Measurements from ENCODE around the gene TAS2R1. TPM values are rescaled to one million over a fixed set of nuclear protein-coding genes. Genes with fewer than 3 reads are reported as not detected.

TAS2R1 gene
- polyA plus RNA-seq, 2 of the 4 experiments (the other 2 are of a cell fraction): not detected

GRCh38 chr5:9596824-9597223, 33.3 kb downstream of the TAS2R1 start:
- Histone ChIP-seq H3K4me1 (no peaks in the 10 kb centered on the region), H3K9me3 (no peaks in the 10 kb centered on the region), H3K4me2 (no peak overlapping the region), H3K4me3 (no peak overlapping the region), H3K27ac (no peak overlapping the region)
- no peak for DNase-seq (ENCODE audit: low read depth in 1 of 2, low spot score in 1 of 2)
- CTCF ChIA-PET: no interaction called here
- FAIRE-seq: no peak
- TF ChIP-seq FOSB (CRISPR knock-in tag; IDR thresholded peaks at IDR 0.05) (no peak), CHD4 (IDR thresholded peaks at IDR 0.05; ENCODE audit: borderline replicate concordance) (no peak), RCOR1 (IDR thresholded peaks at IDR 0.05; ENCODE audit: low read depth, low read length) (no peak), PBX3 (IDR thresholded peaks at IDR 0.05) (no peak), EHMT2 (IDR thresholded peaks at IDR 0.05; ENCODE audit: low read depth) (no peak), ATOH8 (CRISPR knock-in tag; IDR thresholded peaks at IDR 0.05; ENCODE audit: low read depth) (no peak), CEBPB (IDR thresholded peaks at IDR 0.05) (no peak), TFCP2L1 (CRISPR knock-in tag; IDR thresholded peaks at IDR 0.05) (no peak), REST (IDR thresholded peaks at IDR 0.05) (no peak), RNF2 (IDR thresholded peaks at IDR 0.05; ENCODE audit: borderline replicate concordance, low read depth) (no peak), MYC (IDR thresholded peaks at IDR 0.05; ENCODE audit: borderline replicate concordance, low read length) (no peak), CBX2 (IDR thresholded peaks at IDR 0.05; ENCODE audit: borderline replicate concordance, low read depth) (no peak), NFE2L2 (conservative IDR thresholded peaks at IDR 0.05; ENCODE audit: low read length) (no peak), KDM5A (IDR thresholded peaks at IDR 0.05) (no peak), RAD21 (conservative IDR thresholded peaks at IDR 0.05 in 1 of 2, IDR thresholded peaks at IDR 0.05 in 1 of 2) (no peak), HOXB13 (CRISPR knock-in tag; IDR thresholded peaks at IDR 0.05; ENCODE audit: low read depth) (no peak), MAZ (IDR thresholded peaks at IDR 0.05; ENCODE audit: borderline replicate concordance, low read depth, low read length) (no peak), NPAS2 (CRISPR knock-in tag; IDR thresholded peaks at IDR 0.05; ENCODE audit: borderline replicate concordance) (no peak), ZC3H11A (IDR thresholded peaks at IDR 0.05) (no peak), HOXA7 (CRISPR knock-in tag; IDR thresholded peaks at IDR 0.05) (no peak)
- 1% methylated on average over 4 of the region's 4 CpGs for WGBS (ENCODE audit: missing lambda C conversion rate)
- ATAC-seq: no peak
- POLR2A ChIA-PET: no interaction called here

GRCh38 chr5:9596171-9596780, 33.9 kb downstream of the TAS2R1 start:
- ChIA-PET CTCF (interaction anchor here (1.3 kb wide), 1 partner anchor 14 kb away, joined by 4 read pairs; no protein-coding TSS in a partner anchor), POLR2A (no interaction called here)
- no peak overlapping the region for H3K4me2 ChIP-seq
- no peak for DNase-seq (ENCODE audit: low read depth in 1 of 2, low spot score in 1 of 2)
- under 1% methylated on average over 6 of the region's 6 CpGs for WGBS (ENCODE audit: missing lambda C conversion rate)
- no peak for FAIRE-seq
- no peak overlapping the region for H3K4me3 ChIP-seq
- no peaks in the 10 kb centered on the region for H3K9me3 ChIP-seq
- TF ChIP-seq CHD2 (IDR thresholded peaks at IDR 0.05; ENCODE audit: low read length, partially characterized antibody) (no peak), HOXB13 (CRISPR knock-in tag; IDR thresholded peaks at IDR 0.05; ENCODE audit: low read depth) (no peak), MAFK (IDR thresholded peaks at IDR 0.05; ENCODE audit: partially characterized antibody) (no peak)
- ATAC-seq: no peak
- H3K27ac ChIP-seq: no peak overlapping the region
- no peaks in the 10 kb centered on the region for H3K4me1 ChIP-seq
